ENCODE results near the gene NACA2.
"Not testable (repeated sequence)": the region's sequence is repeated elsewhere in the genome, so short reads cannot be mapped to it uniquely, and the experiment has no call there.

NACA2 gene

GRCh38 chr17:61591018-61591417, at the start of gene NACA2:
Gene NACA2 (minus strand): TSS chr17:61591219. CDS start chr17:61591180, 39 bp downstream.
- DNase-seq (ENCODE audit: low read depth in 2 of 2), result no peak

GRCh38 chr17:61639818-61640217, 48.8 kb upstream of the NACA2 start:
- DNase-seq (ENCODE audit: low read depth in 2 of 2), result no peak

- no peak for DNase-seq (ENCODE audit: low read depth in 2 of 2)
Measured at GRCh38 chr17:61638087-61638486, 47.1 kb upstream of the NACA2 start.

GRCh38 chr17:61635913-61636432, 45.0 kb upstream of the NACA2 start:
- peak in 1 of 2 donors; percentile 8 for DNase-seq (ENCODE audit: low read depth in 2 of 2)

- DNase-seq (ENCODE audit: low read depth in 2 of 2), result no peak
Measured at GRCh38 chr17:61634942-61635538, 44.0 kb upstream of the NACA2 start.

- no peak for DNase-seq (ENCODE audit: low read depth in 2 of 2)
Measured at GRCh38 chr17:61634011-61634539, 43.1 kb upstream of the NACA2 start.

GRCh38 chr17:61632826-61633225, 41.8 kb upstream of the NACA2 start:
- no peak for DNase-seq (ENCODE audit: low read depth in 2 of 2)

- DNase-seq (ENCODE audit: low read depth in 2 of 2), result no peak
Measured at GRCh38 chr17:61631800-61632199, 40.8 kb upstream of the NACA2 start.

- not testable (repeated sequence) for DNase-seq (ENCODE audit: low read depth in 2 of 2)
Measured at GRCh38 chr17:61628158-61628557, 37.1 kb upstream of the NACA2 start.

GRCh38 chr17:61627658-61628057, 36.6 kb upstream of the NACA2 start:
- DNase-seq (ENCODE audit: low read depth in 2 of 2), result no peak

GRCh38 chr17:61627125-61627524, 36.1 kb upstream of the NACA2 start:
- no peak for DNase-seq (ENCODE audit: low read depth in 2 of 2)

- no peak for DNase-seq (ENCODE audit: low read depth in 2 of 2)
Measured at GRCh38 chr17:61625564-61625963, 34.5 kb upstream of the NACA2 start.

- DNase-seq (ENCODE audit: low read depth in 2 of 2), result no peak
Measured at GRCh38 chr17:61624951-61625350, 33.9 kb upstream of the NACA2 start.

GRCh38 chr17:61621317-61621716, 30.3 kb upstream of the NACA2 start:
- DNase-seq (ENCODE audit: low read depth in 2 of 2), result no peak

GRCh38 chr17:61619953-61620352, 28.9 kb upstream of the NACA2 start:
- no peak for DNase-seq (ENCODE audit: low read depth in 2 of 2)

- DNase-seq (ENCODE audit: low read depth in 2 of 2), result no peak
Measured at GRCh38 chr17:61619493-61619892, 28.5 kb upstream of the NACA2 start.

- no peak for DNase-seq (ENCODE audit: low read depth in 2 of 2)
Measured at GRCh38 chr17:61618950-61619349, 27.9 kb upstream of the NACA2 start.

- DNase-seq (ENCODE audit: low read depth in 2 of 2), result no peak
Measured at GRCh38 chr17:61617330-61617729, 26.3 kb upstream of the NACA2 start.

GRCh38 chr17:61616783-61617182, 25.8 kb upstream of the NACA2 start:
- no peak for DNase-seq (ENCODE audit: low read depth in 2 of 2)

- no peak for DNase-seq (ENCODE audit: low read depth in 2 of 2)
Measured at GRCh38 chr17:61614219-61614618, 23.2 kb upstream of the NACA2 start.

- DNase-seq (ENCODE audit: low read depth in 2 of 2), result no peak
Measured at GRCh38 chr17:61611323-61611722, 20.3 kb upstream of the NACA2 start.

GRCh38 chr17:61605692-61606091, 14.7 kb upstream of the NACA2 start:
- DNase-seq (ENCODE audit: low read depth in 2 of 2), result no peak

- DNase-seq (ENCODE audit: low read depth in 2 of 2), result no peak
Measured at GRCh38 chr17:61601297-61601696, 10.3 kb upstream of the NACA2 start.

GRCh38 chr17:61600621-61601020, 9.6 kb upstream of the NACA2 start:
- no peak for DNase-seq (ENCODE audit: low read depth in 2 of 2)
